ENCODE data around the gene RABEPK.
A peak's percentile ranks its signal among the peaks of the same experiment; 100 is the strongest.
"Not testable (repeated sequence)": the region's sequence is repeated elsewhere in the genome, so short reads cannot be mapped to it uniquely, and the experiment has no call there.

Gene RABEPK

GRCh38 chr9:125246261-125246667 is 45.9 kb downstream of the RABEPK start:
- DNase-seq (ENCODE audit: low spot score), result no peak

DNA sequence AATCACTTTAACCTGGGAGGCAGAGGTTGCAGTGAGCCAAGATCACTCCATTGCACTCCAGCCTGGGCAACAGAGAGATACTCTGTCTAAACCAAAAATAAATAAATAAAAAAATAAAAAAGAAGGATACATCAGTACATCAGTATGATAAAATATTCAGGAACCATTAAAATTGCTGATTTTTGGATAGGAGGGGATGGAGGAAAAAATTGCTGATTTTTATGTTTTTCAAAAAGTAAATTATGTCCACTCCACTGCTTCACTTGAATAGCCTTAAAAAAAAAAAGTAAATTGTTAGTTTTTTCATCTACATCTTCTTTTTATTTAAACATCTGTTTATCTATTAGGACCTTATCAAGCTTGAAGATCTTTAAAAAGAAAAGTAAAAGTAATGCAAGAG is 53.9 kb downstream of the RABEPK start:
- DNase-seq (ENCODE audit: low spot score), result no peak

DNA sequence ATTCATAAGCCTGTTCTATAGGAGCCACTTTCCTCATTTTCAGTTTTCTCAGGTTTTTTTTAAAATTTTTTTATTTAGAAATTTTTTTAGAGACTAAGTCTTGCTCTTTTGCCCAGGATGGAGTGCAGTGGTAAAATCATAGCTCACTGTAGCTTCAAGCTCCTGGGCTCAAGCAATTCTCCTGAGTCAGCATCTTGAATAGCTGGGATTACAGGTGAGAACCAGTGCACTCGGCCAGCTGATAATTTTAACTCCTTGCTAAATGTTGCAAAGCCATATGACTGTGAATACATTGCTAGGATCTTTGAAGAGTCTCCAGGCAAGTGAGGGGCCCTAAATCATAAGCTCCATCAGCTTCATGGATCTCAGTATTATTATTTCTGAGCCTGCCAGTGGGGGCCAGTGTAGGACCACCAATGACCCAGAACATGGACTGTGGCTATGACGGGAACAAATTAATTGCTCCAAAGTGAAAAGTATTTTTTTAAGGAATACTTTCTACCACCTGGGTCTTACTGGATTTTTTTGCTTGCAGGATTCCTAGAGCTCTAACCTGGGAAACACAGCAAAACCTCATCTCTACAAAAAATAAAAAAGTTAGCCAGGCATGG is 55.5 kb downstream of the RABEPK start:
- no peak for DNase-seq (ENCODE audit: low spot score)

- no peak for DNase-seq (ENCODE audit: low spot score)
Measured at GRCh38 chr9:125258160-125258785, 57.9 kb downstream of the RABEPK start.

DNA sequence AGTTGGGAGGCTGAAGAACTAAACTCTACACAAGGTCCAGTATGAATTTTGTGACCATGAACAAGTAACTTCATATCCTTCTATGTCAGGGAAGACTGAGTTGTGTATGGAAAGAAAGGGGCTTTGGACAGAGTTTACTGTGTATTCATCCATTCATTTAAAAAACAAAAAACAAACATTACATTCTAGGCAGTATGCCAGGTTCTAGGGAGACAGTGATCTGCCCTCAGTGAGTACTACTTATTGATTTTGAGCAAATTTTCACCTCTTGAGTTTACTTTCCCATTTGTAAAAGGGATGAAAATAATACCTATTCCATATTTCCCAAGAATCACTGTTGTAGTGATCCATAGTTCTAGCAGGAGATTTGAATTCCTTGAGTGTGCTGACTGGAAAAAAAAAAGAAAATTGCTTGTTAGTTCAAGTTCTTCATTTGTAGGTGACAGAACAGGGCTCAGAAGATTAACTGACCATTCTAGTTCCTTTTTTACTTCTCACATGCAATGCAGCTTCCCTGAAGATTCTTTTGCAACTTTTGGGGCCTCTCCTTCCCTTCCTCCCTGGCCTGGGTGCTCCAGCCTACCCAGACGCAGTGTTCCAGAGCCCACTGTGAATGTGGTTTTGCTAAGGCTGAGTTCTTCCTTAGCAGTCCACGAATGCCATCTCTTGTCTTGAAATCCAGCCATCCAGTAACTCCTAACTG is 58.6 kb downstream of the RABEPK start:
- no peak for DNase-seq (ENCODE audit: low spot score)

GRCh38 chr9:125260561-125260960 is 60.2 kb downstream of the RABEPK start:
- no peak for DNase-seq (ENCODE audit: low spot score)

GRCh38 chr9:125261501-125262293 is 61.4 kb downstream of the RABEPK start, which contains the start of gene GAPVD1:
GAPVD1 (plus strand) TSS chr9:125261826; CDS start chr9:125298922, 37,096 bp downstream.
- DNase-seq (ENCODE audit: low spot score), result peak; percentile 100

DNA sequence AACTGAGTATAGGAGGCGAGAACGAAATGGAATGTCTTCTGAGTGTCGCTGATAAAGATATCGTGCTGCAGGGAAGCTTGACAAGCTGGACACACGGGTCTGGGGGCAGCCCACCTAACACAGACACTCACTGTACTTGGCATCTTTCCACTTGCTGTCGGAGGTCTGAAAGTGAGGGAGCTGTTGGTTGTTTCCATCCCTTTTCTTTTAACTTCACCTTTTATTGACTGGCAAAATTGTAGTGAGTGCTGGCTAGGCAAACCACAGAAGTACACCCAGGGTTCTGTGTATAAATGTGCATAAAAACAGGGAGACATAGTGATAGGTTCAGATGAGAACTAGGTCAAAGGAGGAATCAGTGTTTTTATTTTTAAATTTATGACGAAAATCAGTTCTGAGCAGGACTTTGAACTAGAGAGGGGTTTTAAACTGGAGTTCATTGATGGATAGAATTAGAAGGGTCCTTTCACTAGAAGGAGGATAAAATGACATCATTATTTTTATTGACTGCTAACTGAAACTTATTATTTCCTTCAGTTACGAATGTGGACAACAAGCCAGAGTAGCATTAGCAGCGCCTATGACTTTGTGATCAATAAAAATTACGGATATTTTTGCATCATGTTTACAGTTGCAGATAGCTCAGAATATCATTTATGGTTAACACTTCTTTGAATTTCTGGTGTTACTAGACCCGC is 62.1 kb downstream of the RABEPK start:
- DNase-seq (ENCODE audit: low spot score), result peak; percentile 10

DNA sequence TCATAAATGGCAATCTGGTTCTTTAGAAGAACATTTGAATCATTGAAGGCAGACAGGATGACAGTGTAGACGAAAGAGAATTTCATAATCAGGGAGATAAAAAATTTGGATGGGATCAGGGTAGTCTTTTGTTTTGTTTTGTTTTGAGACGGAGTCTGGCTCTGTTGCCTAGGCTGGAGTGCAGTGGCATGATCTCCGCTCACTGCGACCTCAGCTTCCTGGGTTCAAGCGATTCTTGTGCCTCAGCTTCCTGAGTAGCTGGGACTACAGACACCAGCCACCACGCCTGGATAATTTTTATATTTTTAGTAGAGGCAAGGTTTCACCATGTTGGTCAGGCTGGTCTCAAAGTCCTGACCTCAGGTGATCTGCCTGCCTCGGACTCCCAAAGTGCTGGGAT is 63.7 kb downstream of the RABEPK start:
- DNase-seq (ENCODE audit: low spot score), result not testable (repeated sequence)

GRCh38 chr9:125268394-125269013 is 68.2 kb downstream of the RABEPK start:
- DNase-seq (ENCODE audit: low spot score), result no peak

- DNase-seq (ENCODE audit: low spot score), result no peak
Measured at GRCh38 chr9:125269014-125269397, 68.7 kb downstream of the RABEPK start.

DNA sequence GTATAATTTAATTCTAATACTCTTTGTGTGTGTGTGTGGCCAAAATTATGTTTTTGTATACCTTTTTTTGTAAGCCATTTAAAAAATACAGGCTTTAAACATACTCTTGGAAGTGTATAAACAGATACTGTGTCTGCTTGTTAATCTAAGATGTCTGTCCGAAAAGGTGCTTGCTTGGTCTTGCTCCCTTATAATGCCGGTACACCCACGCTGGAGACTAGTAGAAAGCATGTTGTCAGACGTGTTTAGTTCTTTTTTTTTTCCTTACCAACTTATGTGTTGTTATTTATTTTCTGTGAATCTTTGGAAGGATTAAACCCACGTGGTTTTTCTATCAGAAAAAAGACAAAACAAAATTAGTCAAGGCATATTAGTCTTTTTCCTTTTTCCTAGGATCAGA is 70.7 kb downstream of the RABEPK start:
- DNase-seq (ENCODE audit: low spot score), result no peak

- DNase-seq (ENCODE audit: low spot score), result no peak
Measured at GRCh38 chr9:125272697-125273096, 72.4 kb downstream of the RABEPK start.

DNA sequence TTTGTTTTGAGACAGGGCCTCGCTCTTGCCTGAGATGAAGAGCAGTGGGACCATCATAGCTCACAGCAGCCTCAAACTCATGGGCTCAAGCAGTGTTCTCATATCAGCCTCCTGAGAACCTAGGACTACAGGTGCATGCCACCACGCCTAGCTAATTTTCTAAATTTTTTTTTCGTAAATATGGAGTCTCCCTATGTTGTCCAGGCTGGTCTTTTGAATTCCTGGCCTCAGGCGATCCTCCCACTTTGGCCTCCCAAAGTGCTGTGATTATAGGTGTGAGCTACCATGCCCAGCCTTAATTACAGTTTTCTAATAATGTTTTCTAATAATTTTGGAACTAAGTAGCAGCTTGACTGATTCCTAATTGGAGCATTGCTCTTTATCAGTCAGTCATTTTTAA is 76.4 kb downstream of the RABEPK start:
- DNase-seq (ENCODE audit: low spot score), result no peak

DNA sequence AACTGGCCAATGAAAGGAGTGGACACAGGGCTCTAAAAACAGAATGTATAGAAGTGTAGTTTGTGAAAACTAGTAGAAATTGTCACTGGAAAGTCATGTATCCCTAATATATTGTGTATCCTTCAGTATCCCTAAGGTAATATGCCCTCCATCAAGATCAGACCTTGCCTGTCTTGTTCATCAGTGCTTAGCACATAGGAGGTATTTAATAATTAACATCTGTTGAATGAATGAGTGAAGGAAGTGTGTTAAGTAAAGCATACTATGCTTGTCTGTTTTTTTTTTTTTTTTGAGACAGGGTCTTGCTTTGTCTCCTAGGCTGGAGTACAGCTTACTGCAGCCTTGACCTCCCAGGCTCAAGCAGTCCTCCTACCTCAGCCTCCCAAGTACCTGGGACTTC is 77.1 kb downstream of the RABEPK start:
- DNase-seq (ENCODE audit: low spot score), result no peak

DNA sequence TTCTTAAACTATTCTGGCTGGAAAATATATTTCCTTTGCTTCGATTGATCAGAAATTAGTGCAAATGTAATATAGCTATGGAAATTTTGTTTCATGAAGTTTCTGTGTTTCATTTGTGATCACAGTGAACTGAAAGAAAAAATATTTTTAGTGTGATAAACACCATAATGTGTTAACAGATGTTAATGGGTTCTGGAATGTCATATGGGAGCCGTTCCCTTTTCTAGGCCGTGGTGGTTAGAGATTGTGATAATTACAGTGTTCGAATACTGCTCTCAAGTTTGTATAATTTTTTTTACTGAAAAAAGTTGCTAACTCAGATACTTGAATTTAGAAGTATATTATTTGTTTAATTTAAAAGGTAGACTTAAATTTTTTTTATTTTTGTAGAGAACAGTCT is 80.6 kb downstream of the RABEPK start:
- peak; percentile 11 for DNase-seq (ENCODE audit: low spot score)

Measured in AG20443 (cell line).